BJ (cell line): ENCODE measurements around the gene MAP3K6. TPM values are rescaled to one million over a fixed set of nuclear protein-coding genes. Genes with fewer than 3 reads are reported as not detected.

Experiments
- CTCF ChIA-PET: fragments of 350-600 bp; formaldehyde crosslinking; extraction: SDS; loops from one replicate; lab custom pipeline; 2021; ENCODE audit warnings: antibody characterized with exemption, inconsistent platforms; lab: Yijun Ruan, JAX
- POLR2A ChIA-PET: fragments of 300-600 bp; sonication (Branson Sonifier 250); formaldehyde crosslinking; extraction: SDS; loops from one replicate; lab custom pipeline; 2021; ENCODE audit warnings: antibody characterized with exemption; lab: Charles Lee
- DNase-seq: peaks from one replicate; pipeline ENCODE4 v3.0.0-alpha.2; 2011; ENCODE audit warnings: low read depth
- H3K27me3 ChIP-seq: 2 replicates; pipeline ENCODE4 v1.6.0; 2011; ENCODE audit warnings: low read length; ENCODE audit not compliant: control insufficient read depth, insufficient read depth
- H3K36me3 ChIP-seq: 2 replicates; pipeline ENCODE4 v1.5.1; 2011; ENCODE audit warnings: low read length; ENCODE audit not compliant: control insufficient read depth, insufficient read depth
- H3K4me3 ChIP-seq: 2 replicates; pipeline ENCODE4 v1.5.1; 2011; ENCODE audit warnings: low read depth, mild to moderate bottlenecking, control low read depth, low read length
- CTCF ChIP-seq: IDR thresholded peaks from 2 replicates; pipeline ENCODE4 v1.5.1; 2011; ENCODE audit warnings: low read depth, mild to moderate bottlenecking, control low read depth, inconsistent platforms, low read length, moderate library complexity; ENCODE audit not compliant: insufficient read depth
- polyA plus RNA-seq: library from polyadenylated mRNA; depleted of rRNA; stranded (reverse); fragments of >200 nt; gene quantifications from 2 replicates; pipeline ENCODE4 v1.2.3, GENCODE V29; 2011

Gene MAP3K6
- polyA plus RNA-seq, 1 experiment = 18.0 TPM

DNA sequence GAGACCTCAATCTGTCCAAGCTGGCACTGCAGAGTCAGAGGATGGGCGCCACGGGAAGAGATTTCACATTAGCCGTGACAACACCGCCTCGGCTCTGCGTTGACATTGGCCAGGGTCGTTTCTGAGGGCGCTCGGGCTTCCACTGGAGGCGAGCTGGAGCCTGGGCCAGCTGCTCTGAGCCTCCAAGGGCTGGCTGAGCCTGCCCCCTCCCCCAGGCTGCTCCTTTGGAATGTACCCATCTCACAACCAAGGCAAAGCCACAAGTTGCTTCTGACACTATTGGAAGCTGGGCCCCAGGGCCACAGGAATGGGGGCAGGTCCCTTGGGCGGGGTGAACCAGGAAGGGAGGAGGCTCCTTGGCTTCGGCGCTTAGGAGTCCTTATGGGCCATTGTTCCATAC is 38.3 kb upstream of the MAP3K6 start:
- no peak for DNase-seq
- no peaks in the 10 kb centered on the region for H3K27me3 ChIP-seq
- no peak for TF ChIP-seq CTCF
- CTCF ChIA-PET = interaction anchor here (0.7 to 5.4 kb wide), 9 partner anchors 8 to 204 kb away, joined by 3 to 32 read pairs (median 4); partner anchors contain the start of gene WASF2
- H3K36me3 ChIP-seq = peaks cover 15% of the 10 kb centered on the region
- H3K4me3 ChIP-seq = no peak overlapping the region
- POLR2A ChIA-PET = no interaction called here

DNA sequence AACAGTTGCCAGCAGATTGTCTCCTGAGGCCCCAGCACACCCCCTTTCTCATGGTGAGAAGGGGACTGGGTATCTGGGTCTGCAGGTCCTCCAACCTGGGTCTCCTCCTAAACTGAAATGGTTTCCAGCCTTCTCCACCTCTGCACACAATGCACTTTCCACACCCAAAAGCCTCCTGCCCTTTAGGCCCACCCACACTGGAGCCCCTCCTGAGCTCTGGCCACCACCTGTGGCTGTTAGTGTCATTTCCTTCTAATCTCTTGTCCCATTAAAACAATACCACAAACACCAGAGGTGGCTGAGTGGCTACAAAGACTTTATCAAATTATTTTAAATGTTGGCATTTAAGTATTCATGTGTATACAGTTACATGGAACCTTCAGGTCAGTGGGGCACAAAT is 37.2 kb upstream of the MAP3K6 start:
- Histone ChIP-seq H3K36me3 (peaks cover 11% of the 10 kb centered on the region), H3K4me3 (no peak overlapping the region), H3K27me3 (no peaks in the 10 kb centered on the region)
- ChIA-PET POLR2A (no interaction called here), CTCF (interaction anchor here (0.6 to 11.9 kb wide), 12 partner anchors 9 to 300 kb away, joined by 3 to 353 read pairs (median 5); partner anchors contain the start of genes AHDC1, MAP3K6 and WASF2)
- no peak for DNase-seq
- no peak for TF ChIP-seq CTCF

DNA sequence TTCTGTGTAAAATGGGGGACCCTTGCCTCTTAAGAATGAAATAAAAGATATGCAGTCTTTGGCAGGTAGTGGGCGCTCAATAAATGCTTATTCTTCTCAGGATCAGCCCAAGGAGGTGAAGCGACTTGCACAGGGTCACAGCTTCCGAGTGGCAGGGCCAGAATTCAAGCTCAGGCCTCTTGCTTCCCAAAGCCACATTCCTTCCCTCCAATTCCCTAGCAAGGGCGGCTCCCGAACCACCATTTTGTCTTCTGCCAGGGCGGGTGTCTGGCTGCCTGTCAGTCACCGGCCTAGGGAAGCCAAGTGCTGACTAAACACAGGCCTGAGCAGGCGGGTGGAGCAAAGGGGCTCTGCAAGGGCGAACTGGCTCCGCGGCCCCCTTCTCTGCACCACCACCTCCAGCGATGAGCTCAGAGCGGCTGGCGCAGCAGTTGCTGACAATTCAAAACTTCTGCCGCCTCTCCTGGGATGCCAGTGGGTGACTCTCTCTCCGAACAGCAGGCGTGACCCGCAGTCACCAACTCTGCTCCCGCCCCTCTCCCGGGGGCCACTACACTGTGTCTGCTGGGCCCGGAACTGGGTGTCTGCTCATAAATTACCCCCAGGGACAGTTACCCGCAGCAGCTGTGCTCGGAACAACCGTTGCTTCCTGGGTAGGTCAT is 36.4 kb upstream of the MAP3K6 start:
- CTCF ChIA-PET = interaction anchor here (0.8 to 11.9 kb wide), 23 partner anchors 8 to 292 kb away, joined by 3 to 353 read pairs (median 4); partner anchors contain the start of genes AHDC1, MAP3K6 and WASF2
- DNase-seq = no peak
- POLR2A ChIA-PET = interaction anchor here (0.6 kb wide), 1 partner anchor 192 kb away, joined by 3 read pairs; no protein-coding TSS in a partner anchor
- TF ChIP-seq CTCF = peak; percentile 42
- Histone ChIP-seq H3K27me3 (no peaks in the 10 kb centered on the region), H3K4me3 (no peak overlapping the region), H3K36me3 (peaks cover 8% of the 10 kb centered on the region)

DNA sequence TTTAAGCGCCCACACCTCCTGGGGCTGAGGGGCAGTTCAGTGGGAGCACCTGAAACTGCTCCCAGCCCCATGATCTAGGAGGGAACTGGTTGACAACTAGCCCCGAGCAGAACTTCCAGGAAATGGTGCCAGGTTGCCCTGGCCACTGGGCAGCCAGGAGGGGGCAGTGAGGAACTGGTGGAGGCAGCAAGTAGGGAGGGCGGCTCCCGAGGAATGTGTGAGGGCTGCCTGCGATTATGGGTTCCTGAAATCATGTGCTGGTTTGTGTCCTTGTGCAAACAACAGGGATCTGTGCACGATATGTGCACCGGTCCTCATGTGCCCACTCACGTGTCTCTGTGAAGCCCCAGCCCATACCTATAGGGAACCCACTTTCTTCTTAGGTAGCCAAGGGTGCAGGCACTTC is 35.6 kb upstream of the MAP3K6 start:
- peaks cover 4% of the 10 kb centered on the region for H3K36me3 ChIP-seq
- CTCF ChIA-PET = interaction anchor here (0.6 to 11.9 kb wide), 24 partner anchors 9 to 360 kb away, joined by 3 to 353 read pairs (median 4); partner anchors contain the start of gene AHDC1
- TF ChIP-seq CTCF = peak; percentile 79
- POLR2A ChIA-PET = interaction anchor here (0.5 to 0.6 kb wide), 2 partner anchors 193 to 456 kb away, joined by 3 read pairs; no protein-coding TSS in a partner anchor
- no peaks in the 10 kb centered on the region for H3K27me3 ChIP-seq
- no peak overlapping the region for H3K4me3 ChIP-seq
- DNase-seq = no peak

DNA sequence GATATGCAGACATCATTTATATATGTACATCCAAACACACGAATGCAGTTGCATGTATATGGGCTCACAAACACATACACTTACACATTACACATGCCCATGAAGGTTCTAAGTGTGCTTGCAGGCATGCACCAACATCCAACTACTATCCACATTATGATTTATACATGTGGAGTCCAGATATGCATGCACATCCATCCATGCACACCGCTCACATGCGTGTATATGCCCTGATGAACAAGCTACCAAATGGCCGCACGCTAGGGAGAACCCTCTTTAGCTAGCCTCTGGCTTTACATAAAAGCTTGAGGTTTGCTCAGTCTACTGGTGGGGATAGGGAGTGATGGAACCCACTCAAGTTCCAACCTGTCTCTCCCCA is 34.2 kb upstream of the MAP3K6 start:
- DNase-seq = no peak
- H3K27me3 ChIP-seq = no peaks in the 10 kb centered on the region
- ChIA-PET POLR2A (no interaction called here), CTCF (interaction anchor here (1.0 to 11.9 kb wide), 9 partner anchors 15 to 296 kb away, joined by 3 to 353 read pairs (median 5); partner anchors contain the start of gene AHDC1)
- no peak overlapping the region for H3K4me3 ChIP-seq
- no peak for TF ChIP-seq CTCF
- H3K36me3 ChIP-seq = peaks cover 1% of the 10 kb centered on the region; the same call in 1 of the 2 replicates
